HUES64 (cell line): ENCODE results near the gene IGF1R.

Experiments used
- H3K27ac ChIP-seq: 2 replicates; pipeline ENCODE4 v1.7.0; 2013; ENCODE audit warnings: low read depth, low read length, inconsistent platforms
- H3K27me3 ChIP-seq: 2 replicates; pipeline ENCODE4 v1.6.1; 2013; ENCODE audit warnings: mild to moderate bottlenecking, low read length; ENCODE audit not compliant: insufficient read depth
- H3K36me3 ChIP-seq: 2 replicates; pipeline ENCODE4 v1.6.1; 2013; ENCODE audit warnings: mild to moderate bottlenecking, low read length; ENCODE audit not compliant: insufficient read depth
- H3K4me1 ChIP-seq: 2 replicates; pipeline ENCODE4 v1.6.1; 2013; ENCODE audit warnings: mild to moderate bottlenecking, low read length, moderate library complexity; ENCODE audit not compliant: insufficient read depth
- H3K4me3 ChIP-seq: 2 replicates; pipeline ENCODE4 v1.5.1; 2013; ENCODE audit warnings: mild to moderate bottlenecking, low read length, moderate library complexity
- H3K9ac ChIP-seq: 2 replicates; pipeline ENCODE4 v1.6.1; 2013; ENCODE audit warnings: mild to moderate bottlenecking, low read depth, low read length
- H3K9me3 ChIP-seq: 2 replicates; pipeline ENCODE4 v1.6.1; 2013; ENCODE audit warnings: low read depth, low read length; ENCODE audit not compliant: insufficient read depth
- WGBS: fragments of 150-250, 120-280 bp; methylation state at CpG from one replicate; pipeline ENCODE4 v1.1.7; 2013; ENCODE audit warnings: missing lambda C conversion rate; 5-methylcytosine and 5-hydroxymethylcytosine counted together

Gene IGF1R

GRCh38 chr15:98874370-98874769, 226.0 kb downstream of the IGF1R start:
- Histone ChIP-seq H3K4me1 (peaks cover 55% of the 10 kb centered on the region), H3K9me3 (no peaks in the 10 kb centered on the region), H3K9ac (no peak overlapping the region), H3K27me3 (no peaks in the 10 kb centered on the region), H3K27ac (no peak overlapping the region), H3K36me3 (no peaks in the 10 kb centered on the region), H3K4me3 (no peak overlapping the region)
- WGBS = 79% methylated on average over 7 of the region's 7 CpGs

GRCh38 chr15:98874773-98875172, 226.4 kb downstream of the IGF1R start:
- Histone ChIP-seq H3K9me3 (no peaks in the 10 kb centered on the region), H3K27me3 (no peaks in the 10 kb centered on the region), H3K27ac (no peak overlapping the region; the same call in 1 of the 2 replicates), H3K36me3 (no peaks in the 10 kb centered on the region), H3K4me3 (no peak overlapping the region), H3K9ac (no peak overlapping the region), H3K4me1 (peaks cover 55% of the 10 kb centered on the region)
- WGBS = 74% methylated on average over 8 of the region's 8 CpGs

GRCh38 chr15:98875309-98875708, 227.0 kb downstream of the IGF1R start:
- Histone ChIP-seq H3K4me3 (no peak overlapping the region), H3K36me3 (no peaks in the 10 kb centered on the region), H3K27me3 (no peaks in the 10 kb centered on the region), H3K27ac (no peak overlapping the region), H3K4me1 (peaks cover 55% of the 10 kb centered on the region), H3K9me3 (no peaks in the 10 kb centered on the region), H3K9ac (no peak overlapping the region)
- WGBS = 94% methylated on average over 3 of the region's 3 CpGs

- H3K4me1 ChIP-seq = peaks cover 55% of the 10 kb centered on the region
- WGBS = 95% methylated on average over 5 of the region's 5 CpGs
Measured at GRCh38 chr15:98876451-98877369, 228.4 kb downstream of the IGF1R start.

GRCh38 chr15:98878172-98878571, 229.8 kb downstream of the IGF1R start:
- Histone ChIP-seq H3K36me3 (no peaks in the 10 kb centered on the region), H3K4me1 (peaks cover 57% of the 10 kb centered on the region), H3K9ac (no peak overlapping the region), H3K9me3 (no peaks in the 10 kb centered on the region), H3K27me3 (no peaks in the 10 kb centered on the region), H3K27ac (no peak overlapping the region), H3K4me3 (no peak overlapping the region)
- WGBS = 85% methylated on average over 3 of the region's 3 CpGs

More at GRCh38 chr15:98876451-98877369, 228.4 kb downstream of the IGF1R start:
- Histone ChIP-seq H3K4me3 (no peak overlapping the region), H3K9me3 (no peaks in the 10 kb centered on the region), H3K27ac (no peak overlapping the region), H3K9ac (no peak overlapping the region), H3K27me3 (no peaks in the 10 kb centered on the region), H3K36me3 (no peaks in the 10 kb centered on the region)

- H3K9ac ChIP-seq = no peak overlapping the region
- no peaks in the 10 kb centered on the region for H3K36me3 ChIP-seq
- peaks cover 54% of the 10 kb centered on the region for H3K4me1 ChIP-seq
- 95% methylated on average over 12 of the region's 14 CpGs for WGBS
- no peak overlapping the region for H3K27ac ChIP-seq
- no peaks in the 10 kb centered on the region for H3K9me3 ChIP-seq
- no peaks in the 10 kb centered on the region for H3K27me3 ChIP-seq
- no peak overlapping the region for H3K4me3 ChIP-seq
Measured at GRCh38 chr15:98878862-98879261, 230.5 kb downstream of the IGF1R start.

- Histone ChIP-seq H3K9ac (no peak overlapping the region), H3K4me1 (peaks cover 37% of the 10 kb centered on the region)
- WGBS = 87% methylated on average over 13 of the region's 14 CpGs
Measured at GRCh38 chr15:98881526-98882520, 233.5 kb downstream of the IGF1R start.

GRCh38 chr15:98883478-98883877, 235.1 kb downstream of the IGF1R start:
- H3K36me3 ChIP-seq = no peaks in the 10 kb centered on the region
- H3K27ac ChIP-seq = no peak overlapping the region
- no peak overlapping the region for H3K9ac ChIP-seq
- 87% methylated on average over 11 of the region's 11 CpGs for WGBS
- H3K27me3 ChIP-seq = no peaks in the 10 kb centered on the region
- no peak overlapping the region for H3K4me3 ChIP-seq
- no peaks in the 10 kb centered on the region for H3K9me3 ChIP-seq
- H3K4me1 ChIP-seq = peaks cover 33% of the 10 kb centered on the region

More at GRCh38 chr15:98881526-98882520, 233.5 kb downstream of the IGF1R start:
- Histone ChIP-seq H3K4me3 (no peak overlapping the region), H3K27ac (no peak overlapping the region), H3K27me3 (no peaks in the 10 kb centered on the region), H3K9me3 (no peaks in the 10 kb centered on the region), H3K36me3 (no peaks in the 10 kb centered on the region)

- H3K27ac ChIP-seq = no peak overlapping the region
- no peaks in the 10 kb centered on the region for H3K36me3 ChIP-seq
- 90% methylated on average over 3 of the region's 3 CpGs for WGBS
- no peak overlapping the region for H3K4me3 ChIP-seq
- H3K27me3 ChIP-seq = no peaks in the 10 kb centered on the region
- H3K4me1 ChIP-seq = peaks cover 47% of the 10 kb centered on the region
- H3K9me3 ChIP-seq = no peaks in the 10 kb centered on the region
- H3K9ac ChIP-seq = no peak overlapping the region
Measured at GRCh38 chr15:98884894-98885293, 236.6 kb downstream of the IGF1R start.

- H3K27ac ChIP-seq = no peak overlapping the region
- 94% methylated on average over 8 of the region's 8 CpGs for WGBS
Measured at GRCh38 chr15:98887976-98888375, 239.6 kb downstream of the IGF1R start.

More at GRCh38 chr15:98887976-98888375, 239.6 kb downstream of the IGF1R start:
- Histone ChIP-seq H3K36me3 (peaks cover 9% of the 10 kb centered on the region), H3K9ac (no peak overlapping the region), H3K9me3 (no peaks in the 10 kb centered on the region), H3K27me3 (no peaks in the 10 kb centered on the region), H3K4me1 (peaks cover 44% of the 10 kb centered on the region), H3K4me3 (no peak overlapping the region)
